Caco-2 (cell line): ENCODE measurements around the gene TMEM232. TPM values are rescaled to one million over a fixed set of nuclear protein-coding genes. Genes with fewer than 3 reads are reported as not detected.

Source experiments
- BruUV-seq: library from RNA; stranded (reverse); fragments of 400-500 nt; replicated peaks from 2 replicates; lab custom pipeline; 2021; lab: Mats Ljungman, UMichigan
- CTCF ChIA-PET: fragments of 300-600 bp; sonication (Branson Sonifier 250); formaldehyde crosslinking; loops from one replicate; lab custom pipeline; 2022; ENCODE audit warnings: antibody characterized with exemption; lab: Charles Lee
- POLR2A ChIA-PET: fragments of 300-600 bp; sonication (Branson Sonifier 250); formaldehyde crosslinking; loops from one replicate; lab custom pipeline; 2022; ENCODE audit warnings: antibody characterized with exemption; lab: Charles Lee
- DNase-seq, 2 experiments: peaks; one replicate each; pipeline versions ENCODE4 v3.0.0 to v3.0.0-alpha.2; 2020 to 2022
- H3K27me3 ChIP-seq: replicated peaks from 2 replicates; pipeline ENCODE4 v1.6.0; 2011; ENCODE audit warnings: low read length; ENCODE audit not compliant: control insufficient read depth, insufficient read depth
- H3K36me3 ChIP-seq: 2 replicates; pipeline ENCODE4 v1.5.1; 2011; ENCODE audit warnings: low read length; ENCODE audit not compliant: control insufficient read depth, insufficient read depth
- H3K4me1 ChIP-seq: fragments of 250-450 bp; sonication (Bioruptor Pico); 2 replicates; pipeline ENCODE4 v1.5.1; 2020; ENCODE audit warnings: mild to moderate bottlenecking
- H3K4me3 ChIP-seq: 2 replicates; pipeline ENCODE4 v1.5.1; 2011; ENCODE audit warnings: low read depth, mild to moderate bottlenecking, control low read depth, low read length
- H3K9me3 ChIP-seq: fragments of 250-450 bp; sonication (Bioruptor Pico); 2 replicates; pipeline ENCODE4 v1.5.1; 2020; ENCODE audit warnings: mild to moderate bottlenecking, moderate library complexity
- H3K27ac Mint-ChIP-seq: one replicate; pipeline ENCODE4 v1.8.0; 2022; ENCODE audit warnings: mixed read lengths; ENCODE audit not compliant: unreplicated experiment
- H3K27me3 Mint-ChIP-seq: one replicate; pipeline ENCODE4 v1.8.0; 2022; ENCODE audit warnings: mixed read lengths; ENCODE audit not compliant: insufficient read depth, unreplicated experiment
- H3K36me3 Mint-ChIP-seq: one replicate; pipeline ENCODE4 v1.8.0; 2022; ENCODE audit warnings: mild to moderate bottlenecking, mixed read lengths; ENCODE audit not compliant: insufficient read depth, unreplicated experiment
- H3K4me1 Mint-ChIP-seq: one replicate; pipeline ENCODE4 v1.8.0; 2022; ENCODE audit warnings: low read depth, mixed read lengths; ENCODE audit not compliant: unreplicated experiment
- H3K4me3 Mint-ChIP-seq: one replicate; pipeline ENCODE4 v1.8.0; 2022; ENCODE audit warnings: mild to moderate bottlenecking, moderate library complexity, mixed read lengths; ENCODE audit not compliant: unreplicated experiment
- H3K9me3 Mint-ChIP-seq: one replicate; pipeline ENCODE4 v1.8.0; 2022; ENCODE audit warnings: mixed read lengths; ENCODE audit not compliant: unreplicated experiment
- CTCF ChIP-seq, 2 experiments: fragments of 200-600 bp in 1 of 2; IDR thresholded peaks; 1 replicate in 1 of 2; 2 replicates in 1 of 2; pipeline versions ENCODE4 v1.5.1 to v1.8.0; 2011 to 2022; ENCODE audit warnings: antibody characterized with exemption in 1 of 2, control low read depth in 1 of 2, inconsistent platforms in 1 of 2, low read depth in 1 of 2, low read length in 1 of 2, mild to moderate bottlenecking in 1 of 2, moderate library complexity in 1 of 2; ENCODE audit not compliant: insufficient read depth in 1 of 2, severe bottlenecking in 1 of 2, unreplicated experiment in 1 of 2
- intact Hi-C: fragments of 100-400 bp; cut with micrococcal nuclease; formaldehyde crosslinking; loops from one replicate; pipeline ENCODE4 v1.10.0; 2022; ENCODE audit not compliant: unreplicated experiment
- total RNA-seq: library from RNA; stranded (reverse); gene quantifications from 2 replicates; pipeline ENCODE4 v1.2.3, GENCODE V29; 2022

The TMEM232 gene
- total RNA-seq, 1 experiment from 2014 or later = 0.34 TPM

GRCh38 chr5:110398951-110399350 is 327.5 kb downstream of the TMEM232 start:
- Mint-ChIP-seq H3K36me3 (no peaks in the 10 kb centered on the region), H3K27me3 (peaks cover 4% of the 10 kb centered on the region), H3K4me1 (no peaks in the 10 kb centered on the region), H3K27ac (no peak overlapping the region), H3K4me3 (no peak overlapping the region), H3K9me3 (no peaks in the 10 kb centered on the region)
- H3K36me3 ChIP-seq = no peaks in the 10 kb centered on the region
- CTCF ChIA-PET = interaction anchor here (0.5 kb wide), 1 partner anchor 66 kb away, joined by 5 read pairs; no protein-coding TSS in a partner anchor
- TF ChIP-seq CTCF (IDR thresholded peaks at IDR 0.05; ENCODE audit: insufficient read depth in 1 of 2, low read depth in 1 of 2, low read length in 1 of 2, severe bottlenecking in 1 of 2, unreplicated experiment in 1 of 2) = no peak
- H3K4me3 ChIP-seq = no peak overlapping the region
- no peaks in the 10 kb centered on the region for H3K9me3 ChIP-seq
- no peak for DNase-seq
- intact Hi-C loops = no loop called here
- no peaks in the 10 kb centered on the region for H3K27me3 ChIP-seq
- no peaks in the 10 kb centered on the region for H3K4me1 ChIP-seq
- no TSS peak for BruUV-seq
- POLR2A ChIA-PET = no interaction called here

GRCh38 chr5:110397281-110397680 is 329.2 kb downstream of the TMEM232 start:
- Histone ChIP-seq H3K4me3 (no peak overlapping the region), H3K4me1 (no peaks in the 10 kb centered on the region), H3K27me3 (no peaks in the 10 kb centered on the region), H3K9me3 (no peaks in the 10 kb centered on the region), H3K36me3 (no peaks in the 10 kb centered on the region)
- H3K9me3 Mint-ChIP-seq = no peaks in the 10 kb centered on the region
- TF ChIP-seq CTCF (IDR thresholded peaks at IDR 0.05; ENCODE audit: insufficient read depth in 1 of 2, low read depth in 1 of 2, low read length in 1 of 2, severe bottlenecking in 1 of 2, unreplicated experiment in 1 of 2) = no peak
- no peak overlapping the region for H3K4me3 Mint-ChIP-seq
- intact Hi-C loops = no loop called here
- H3K27ac Mint-ChIP-seq = no peak overlapping the region
- peaks cover 4% of the 10 kb centered on the region for H3K27me3 Mint-ChIP-seq
- no peaks in the 10 kb centered on the region for H3K4me1 Mint-ChIP-seq
- BruUV-seq = no TSS peak
- ChIA-PET POLR2A (no interaction called here), CTCF (no interaction called here)
- no peaks in the 10 kb centered on the region for H3K36me3 Mint-ChIP-seq
- DNase-seq = no peak

- TF ChIP-seq CTCF (IDR thresholded peaks at IDR 0.05; ENCODE audit: insufficient read depth in 1 of 2, low read depth in 1 of 2, low read length in 1 of 2, severe bottlenecking in 1 of 2, unreplicated experiment in 1 of 2) = no peak
- H3K27ac Mint-ChIP-seq = no peak overlapping the region
- no peaks in the 10 kb centered on the region for H3K4me1 Mint-ChIP-seq
Measured at GRCh38 chr5:110386782-110387181, 339.7 kb downstream of the TMEM232 start.

More at GRCh38 chr5:110386782-110387181, 339.7 kb downstream of the TMEM232 start:
- H3K27me3 Mint-ChIP-seq = peaks cover 7% of the 10 kb centered on the region
- H3K4me3 Mint-ChIP-seq = no peak overlapping the region
- no peaks in the 10 kb centered on the region for H3K9me3 ChIP-seq
- BruUV-seq = no TSS peak
- ChIA-PET CTCF (no interaction called here), POLR2A (no interaction called here)
- no peaks in the 10 kb centered on the region for H3K9me3 Mint-ChIP-seq
- no peak for DNase-seq
- no peaks in the 10 kb centered on the region for H3K36me3 Mint-ChIP-seq
- intact Hi-C loops = no loop called here
- H3K27me3 ChIP-seq = no peaks in the 10 kb centered on the region
- no peak overlapping the region for H3K4me3 ChIP-seq
- H3K36me3 ChIP-seq = no peaks in the 10 kb centered on the region
- no peaks in the 10 kb centered on the region; the same call in 1 of the 2 replicates for H3K4me1 ChIP-seq
